ENCODE measurements around the gene ANKRD29. TPM values are rescaled to one million over a fixed set of nuclear protein-coding genes. Genes with fewer than 3 reads are reported as not detected.
"Not testable (repeated sequence)": the region's sequence is repeated elsewhere in the genome, so short reads cannot be mapped to it uniquely, and the experiment has no call there.

The ANKRD29 gene
- total RNA-seq, 1 donor from 2014 or later = not detected

GRCh38 chr18:23614891-23615290 is 47.8 kb downstream of the ANKRD29 start:
- Mint-ChIP-seq H3K27me3 (peaks cover 12% of the 10 kb centered on the region), H3K36me3 (ENCODE audit: low read depth) (no peaks in the 10 kb centered on the region), H3K4me1 (peaks cover 17% of the 10 kb centered on the region), H3K4me3 (no peak overlapping the region), H3K27ac (no peak overlapping the region), H3K9me3 (no peaks in the 10 kb centered on the region)
- no peak for DNase-seq
- POLR2A ChIA-PET = no interaction called here
- CTCF ChIA-PET = no interaction called here
- ATAC-seq (ENCODE audit: low read depth) = no peak
- intact Hi-C loops (cut with micrococcal nuclease) = no loop called here
- TF ChIP-seq, protein P1, sequence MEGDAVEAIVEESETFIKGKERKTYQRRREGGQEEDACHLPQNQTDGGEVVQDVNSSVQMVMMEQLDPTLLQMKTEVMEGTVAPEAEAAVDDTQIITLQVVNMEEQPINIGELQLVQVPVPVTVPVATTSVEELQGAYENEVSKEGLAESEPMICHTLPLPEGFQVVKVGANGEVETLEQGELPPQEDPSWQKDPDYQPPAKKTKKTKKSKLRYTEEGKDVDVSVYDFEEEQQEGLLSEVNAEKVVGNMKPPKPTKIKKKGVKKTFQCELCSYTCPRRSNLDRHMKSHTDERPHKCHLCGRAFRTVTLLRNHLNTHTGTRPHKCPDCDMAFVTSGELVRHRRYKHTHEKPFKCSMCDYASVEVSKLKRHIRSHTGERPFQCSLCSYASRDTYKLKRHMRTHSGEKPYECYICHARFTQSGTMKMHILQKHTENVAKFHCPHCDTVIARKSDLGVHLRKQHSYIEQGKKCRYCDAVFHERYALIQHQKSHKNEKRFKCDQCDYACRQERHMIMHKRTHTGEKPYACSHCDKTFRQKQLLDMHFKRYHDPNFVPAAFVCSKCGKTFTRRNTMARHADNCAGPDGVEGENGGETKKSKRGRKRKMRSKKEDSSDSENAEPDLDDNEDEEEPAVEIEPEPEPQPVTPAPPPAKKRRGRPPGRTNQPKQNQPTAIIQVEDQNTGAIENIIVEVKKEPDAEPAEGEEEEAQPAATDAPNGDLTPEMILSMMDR (IDR thresholded peaks at IDR 0.05) = no peak

DNA sequence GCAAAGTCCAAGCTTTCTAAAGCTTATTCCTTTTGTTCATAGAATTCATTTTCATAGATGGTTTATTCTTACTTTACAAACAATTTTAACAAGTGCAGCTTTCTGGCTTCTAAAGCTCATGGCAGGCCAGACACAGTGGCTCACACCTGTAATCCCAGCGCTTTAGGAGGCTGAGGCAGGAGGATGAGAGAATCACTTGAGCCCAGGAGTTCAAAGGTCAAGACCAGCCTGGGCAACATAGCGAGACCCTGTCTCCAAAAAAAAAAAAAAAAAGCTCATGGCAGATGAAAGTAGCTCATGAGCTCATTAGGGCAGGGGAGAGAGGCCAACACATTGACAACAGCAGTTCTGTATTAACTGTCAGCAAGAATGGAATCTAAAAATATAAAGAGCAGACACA is 48.3 kb downstream of the ANKRD29 start:
- TF ChIP-seq, protein P1 (IDR thresholded peaks at IDR 0.05) = no peak
- intact Hi-C loops (cut with micrococcal nuclease) = no loop called here
- Mint-ChIP-seq H3K4me1 (peaks cover 14% of the 10 kb centered on the region), H3K36me3 (ENCODE audit: low read depth) (no peaks in the 10 kb centered on the region), H3K27me3 (peaks cover 8% of the 10 kb centered on the region), H3K27ac (no peak overlapping the region), H3K9me3 (no peaks in the 10 kb centered on the region), H3K4me3 (no peak overlapping the region)
- ATAC-seq (ENCODE audit: low read depth) (no peak), DNase-seq (no peak)
- ChIA-PET CTCF (no interaction called here), POLR2A (no interaction called here)

GRCh38 chr18:23613091-23613475 is 49.6 kb downstream of the ANKRD29 start:
- H3K27ac Mint-ChIP-seq; H3K36me3 Mint-ChIP-seq (ENCODE audit: low read depth); H3K9me3 Mint-ChIP-seq; intact Hi-C loops (cut with micrococcal nuclease); H3K4me3 Mint-ChIP-seq; DNase-seq; H3K4me1 Mint-ChIP-seq; ATAC-seq (ENCODE audit: low read depth); H3K27me3 Mint-ChIP-seq: not testable (repeated sequence)
- ChIA-PET POLR2A (interaction anchor here (0.7 kb wide), 1 partner anchor 71 kb away, joined by 3 read pairs; no protein-coding TSS in a partner anchor), CTCF (interaction anchor here (1.4 kb wide), 1 partner anchor 9 kb away, joined by 5 read pairs; no protein-coding TSS in a partner anchor)

- Mint-ChIP-seq H3K27me3 (no peaks in the 10 kb centered on the region), H3K27ac (no peak overlapping the region), H3K4me3 (no peak overlapping the region), H3K9me3 (no peaks in the 10 kb centered on the region), H3K4me1 (peaks cover 4% of the 10 kb centered on the region), H3K36me3 (ENCODE audit: low read depth) (no peaks in the 10 kb centered on the region)
- ATAC-seq (ENCODE audit: low read depth) (no peak), DNase-seq (no peak)
- TF ChIP-seq, protein P1 (IDR thresholded peaks at IDR 0.05) = no peak
- intact Hi-C loops (cut with micrococcal nuclease) = no loop called here
- POLR2A ChIA-PET = interaction anchor here (0.7 kb wide), 1 partner anchor 72 kb away, joined by 3 read pairs; no protein-coding TSS in a partner anchor
- CTCF ChIA-PET = interaction anchor here (1.4 kb wide), 1 partner anchor 10 kb away, joined by 5 read pairs; no protein-coding TSS in a partner anchor
Measured at GRCh38 chr18:23612434-23613090, 50.1 kb downstream of the ANKRD29 start.

GRCh38 chr18:23609390-23610023 is 53.2 kb downstream of the ANKRD29 start:
- DNase-seq (no peak), ATAC-seq (ENCODE audit: low read depth) (no peak)
- POLR2A ChIA-PET = no interaction called here
- H3K27me3 Mint-ChIP-seq = no peaks in the 10 kb centered on the region
- no peaks in the 10 kb centered on the region for H3K9me3 Mint-ChIP-seq
- no peak overlapping the region for H3K27ac Mint-ChIP-seq
- TF ChIP-seq, protein P1 (IDR thresholded peaks at IDR 0.05) = no peak
- CTCF ChIA-PET = no interaction called here
- H3K4me1 Mint-ChIP-seq = no peaks in the 10 kb centered on the region
- H3K4me3 Mint-ChIP-seq = no peak overlapping the region
- H3K36me3 Mint-ChIP-seq (ENCODE audit: low read depth) = no peaks in the 10 kb centered on the region
- intact Hi-C loops (cut with micrococcal nuclease) = no loop called here

All from activated B cell treated with CpG ODN at 0.5 μM for 24 hours (primary cell).